Fibroblast of mammary gland (primary cell): ENCODE measurements around the gene DIP2C.

Experiments
- DNase-seq: peaks from one replicate; pipeline ENCODE4 v3.0.0-alpha.2; 2010; ENCODE audit warnings: low read depth
- H3K4me3 ChIP-seq: 2 replicates; pipeline ENCODE4 v1.5.1; 2011; ENCODE audit warnings: low read depth, mild to moderate bottlenecking, low read length, moderate library complexity; ENCODE audit not compliant: control insufficient read depth
- CTCF ChIP-seq: conservative IDR thresholded peaks from 2 replicates; pipeline ENCODE4 v1.5.1; 2011; ENCODE audit warnings: low read depth, low read length, inconsistent platforms; ENCODE audit not compliant: control insufficient read depth, insufficient read depth

DIP2C gene

GRCh38 chr10:631266-631665, 58.2 kb downstream of the DIP2C start:
- no peak for DNase-seq
- TF ChIP-seq CTCF = no peak
- H3K4me3 ChIP-seq = no peak overlapping the region

- DNase-seq = no peak
- no peak for TF ChIP-seq CTCF
- H3K4me3 ChIP-seq = no peak overlapping the region
Measured at GRCh38 chr10:630581-631073, 58.8 kb downstream of the DIP2C start.

GRCh38 chr10:629186-629998, 60.1 kb downstream of the DIP2C start:
- no peak overlapping the region for H3K4me3 ChIP-seq
- TF ChIP-seq CTCF = no peak
- no peak for DNase-seq

- no peak for DNase-seq
- no peak for TF ChIP-seq CTCF
- no peak overlapping the region for H3K4me3 ChIP-seq
Measured at GRCh38 chr10:628386-629045, 61.0 kb downstream of the DIP2C start.

- no peak for DNase-seq
- TF ChIP-seq CTCF = no peak
- no peak overlapping the region for H3K4me3 ChIP-seq
Measured at GRCh38 chr10:627032-627992, 62.2 kb downstream of the DIP2C start.

- H3K4me3 ChIP-seq = no peak overlapping the region
- DNase-seq = peak; percentile 17
- no peak for TF ChIP-seq CTCF
Measured at GRCh38 chr10:625751-626711, 63.4 kb downstream of the DIP2C start.
